IMR-90 (cell line): ENCODE measurements around the gene TDRKH. TPM values are rescaled to one million over a fixed set of nuclear protein-coding genes. Genes with fewer than 3 reads are reported as not detected.

Experiments
- ATAC-seq: fragments of 200-7000 bp; cut with Tn5 transposase; 2 replicates; pipeline ENCODE4 v1.9.1; 2020; ENCODE audit warnings: low read depth, mild to moderate bottlenecking, moderate library complexity
- BruUV-seq: library from RNA; stranded (reverse); fragments of 400-500 nt; replicated peaks from 2 replicates; lab custom pipeline; 2021; lab: Mats Ljungman, UMichigan
- CTCF ChIA-PET: fragments of 300-600 bp; formaldehyde crosslinking; extraction: SDS; loops from one replicate; lab custom pipeline; 2021; ENCODE audit warnings: antibody characterized with exemption; lab: Yijun Ruan, JAX
- POLR2A ChIA-PET: fragments of 300-600 bp; sonication (Branson Sonifier 250); formaldehyde crosslinking; loops from one replicate; lab custom pipeline; 2022; ENCODE audit warnings: antibody characterized with exemption; ENCODE audit not compliant: unreplicated experiment; lab: Charles Lee
- DNase-seq: peaks from one replicate; pipeline ENCODE4 v3.0.0; 2013
- H2AFZ ChIP-seq: replicated peaks from 2 replicates; pipeline ENCODE3; 2013; ENCODE audit warnings: low read length, mild to moderate bottlenecking; ENCODE audit not compliant: poor library complexity
- H2AK5ac ChIP-seq: 2 replicates; pipeline ENCODE4 v1.6.1; 2013; ENCODE audit warnings: low read depth, low read length, inconsistent platforms
- H2AK9ac ChIP-seq: replicated peaks from 2 replicates; pipeline ENCODE3; 2013; ENCODE audit warnings: mild to moderate bottlenecking, low read depth, low read length, moderate library complexity; ENCODE audit not compliant: poor library complexity
- H2BK120ac ChIP-seq: 2 replicates; pipeline ENCODE4 v1.6.1; 2013; ENCODE audit warnings: low read depth, low read length, inconsistent platforms
- H2BK15ac ChIP-seq: 3 replicates; pipeline ENCODE4 v1.6.1; 2013; ENCODE audit warnings: low read depth, low read length, inconsistent platforms
- H2BK20ac ChIP-seq: 2 replicates; pipeline ENCODE4 v1.6.1; 2013; ENCODE audit warnings: low read depth, mild to moderate bottlenecking, inconsistent platforms, low read length, moderate library complexity
- H2BK5ac ChIP-seq: 2 replicates; pipeline ENCODE4 v1.6.1; 2013; ENCODE audit warnings: mild to moderate bottlenecking, low read depth, low read length, inconsistent platforms; ENCODE audit not compliant: poor library complexity, severe bottlenecking
- H3K14ac ChIP-seq: replicated peaks from 2 replicates; pipeline ENCODE4 v1.6.1; 2013; ENCODE audit warnings: low read depth, low read length, inconsistent platforms
- H3K18ac ChIP-seq: 2 replicates; pipeline ENCODE4 v1.6.1; 2013; ENCODE audit warnings: low read depth, low read length, control low read depth
- H3K23ac ChIP-seq: 2 replicates; pipeline ENCODE4 v1.6.1; 2013; ENCODE audit warnings: low read depth, low read length, inconsistent platforms
- H3K27ac ChIP-seq: 2 replicates; pipeline ENCODE4 v1.5.1; 2013; ENCODE audit warnings: mild to moderate bottlenecking, control low read depth, low read length; ENCODE audit not compliant: insufficient read depth
- H3K27me3 ChIP-seq: 2 replicates; pipeline ENCODE4 v1.6.1; 2013; ENCODE audit warnings: low read length; ENCODE audit not compliant: control insufficient read depth, insufficient read depth
- H3K36me3 ChIP-seq: 2 replicates; pipeline ENCODE4 v1.6.1; 2013; ENCODE audit warnings: low read length, mixed read lengths; ENCODE audit not compliant: control insufficient read depth, insufficient read depth
- H3K4ac ChIP-seq: 2 replicates; pipeline ENCODE4 v1.6.1; 2013; ENCODE audit warnings: low read depth, low read length, inconsistent platforms
- H3K4me1 ChIP-seq: 2 replicates; pipeline ENCODE4 v1.6.1; 2013; ENCODE audit warnings: low read length, mixed read lengths; ENCODE audit not compliant: control insufficient read depth, insufficient read depth
- H3K4me2 ChIP-seq: 2 replicates; pipeline ENCODE4 v1.6.1; 2013; ENCODE audit warnings: low read depth, mild to moderate bottlenecking, control low read depth, low read length, moderate library complexity
- H3K4me3 ChIP-seq: 2 replicates; pipeline ENCODE4 v1.5.1; 2013; ENCODE audit warnings: low read depth, mild to moderate bottlenecking, control low read depth, low read length, moderate library complexity; ENCODE audit not compliant: insufficient read depth
- H3K56ac ChIP-seq: 2 replicates; pipeline ENCODE4 v1.6.1; 2013; ENCODE audit warnings: low read length, inconsistent platforms; ENCODE audit not compliant: insufficient read depth; ENCODE audit errors: extremely low read depth
- H3K79me1 ChIP-seq, 2 experiments: 2 replicates each; pipeline ENCODE4 v1.6.1; 2013; ENCODE audit warnings: low read length in 2 of 2, inconsistent platforms in 1 of 2, low read depth in 1 of 2
- H3K9ac ChIP-seq: 2 replicates; pipeline ENCODE4 v1.6.1; 2013; ENCODE audit warnings: low read depth, low read length, control low read depth
- H3K9me1 ChIP-seq: 2 replicates; pipeline ENCODE4 v1.6.1; 2013; ENCODE audit warnings: low read length, inconsistent platforms; ENCODE audit not compliant: insufficient read depth
- H3K9me3 ChIP-seq: 2 replicates; pipeline ENCODE4 v1.6.1; 2013; ENCODE audit warnings: low read length; ENCODE audit not compliant: control insufficient read depth, insufficient read depth
- H4K20me1 ChIP-seq: 2 replicates; pipeline ENCODE4 v1.6.1; 2013; ENCODE audit warnings: low read length, inconsistent platforms; ENCODE audit not compliant: insufficient read depth
- H4K5ac ChIP-seq: 2 replicates; pipeline ENCODE4 v1.6.1; 2013; ENCODE audit warnings: mild to moderate bottlenecking, low read depth, low read length, control low read depth
- H4K8ac ChIP-seq, 2 experiments: 2 replicates each; pipeline ENCODE4 v1.6.1; 2013; ENCODE audit warnings: low read depth in 2 of 2, low read length in 2 of 2, control low read depth in 1 of 2, inconsistent platforms in 1 of 2
- H4K91ac ChIP-seq: 2 replicates; pipeline ENCODE4 v1.6.1; 2013; ENCODE audit warnings: low read depth, low read length, inconsistent platforms; ENCODE audit not compliant: insufficient read depth
- BHLHE40 ChIP-seq: fragments of 150-350 bp; IDR thresholded peaks from 2 replicates; pipeline ENCODE4 v1.6.1; 2016; ENCODE audit warnings: mild to moderate bottlenecking, low read depth, low read length
- CEBPB ChIP-seq: IDR thresholded peaks from 2 replicates; pipeline ENCODE4 v1.6.1; 2012; ENCODE audit warnings: low read depth, low read length, improper control_type of control experiment
- CHD1 ChIP-seq: IDR thresholded peaks from 2 replicates; pipeline ENCODE4 v1.6.1; 2012; ENCODE audit warnings: low read depth, low read length, improper control_type of control experiment
- MAZ ChIP-seq: IDR thresholded peaks from 2 replicates; pipeline ENCODE4 v1.6.1; 2012; ENCODE audit warnings: low read depth, mild to moderate bottlenecking, low read length, improper control_type of control experiment, moderate library complexity, borderline replicate concordance
- MXI1 ChIP-seq: IDR thresholded peaks from 2 replicates; pipeline ENCODE4 v1.6.1; 2012; ENCODE audit warnings: low read depth, mild to moderate bottlenecking, low read length, moderate library complexity, borderline replicate concordance
- NFE2L2 ChIP-seq: fragments of 150-350 bp; IDR thresholded peaks from 2 replicates; pipeline ENCODE4 v1.6.1; 2016; ENCODE audit warnings: low read depth, mild to moderate bottlenecking, low read length
- POLR2A ChIP-seq: IDR thresholded peaks from 2 replicates; pipeline ENCODE4 v1.6.1; 2012; ENCODE audit warnings: mild to moderate bottlenecking, low read depth, low read length
- RAD21 ChIP-seq: IDR thresholded peaks from 2 replicates; pipeline ENCODE4 v1.6.1; 2012; ENCODE audit warnings: low read length, improper control_type of control experiment
- RCOR1 ChIP-seq: IDR thresholded peaks from 2 replicates; pipeline ENCODE4 v1.6.1; 2012; ENCODE audit warnings: mild to moderate bottlenecking, low read length, improper control_type of control experiment; ENCODE audit not compliant: insufficient replicate concordance
- RFX5 ChIP-seq: IDR thresholded peaks from 2 replicates; pipeline ENCODE4 v1.8.0; 2012; ENCODE audit warnings: low read depth, mild to moderate bottlenecking, low read length, moderate library complexity
- SMC3 ChIP-seq: fragments of 150-350 bp; IDR thresholded peaks from 2 replicates; pipeline ENCODE4 v1.6.1; 2016; ENCODE audit warnings: low read depth, mild to moderate bottlenecking, antibody characterized with exemption, low read length, moderate library complexity
- WGBS, 2 experiments: methylation state at CpG; one replicate each; pipeline versions ENCODE4 v1.1.5 to v1.1.7; 2013; ENCODE audit warnings: missing lambda C conversion rate in 2 of 2; ENCODE audit not compliant: insufficient read length in 1 of 2; ENCODE audit errors: extremely low coverage in 2 of 2; 5-methylcytosine and 5-hydroxymethylcytosine counted together
- dilution Hi-C: fragments of 300-500 bp; cut with HindIII; formaldehyde crosslinking; loops from one replicate; pipeline ENCODE4 v1.14.3; 2018; ENCODE audit warnings: low sequenced_read_pairs; ENCODE audit not compliant: unreplicated experiment
- in situ Hi-C: fragments of 300-500 bp; cut with MboI; formaldehyde crosslinking; loops from 3 replicates; pipeline ENCODE4 v1.14.3; 2019; ENCODE audit warnings: low sequenced_read_pairs, inconsistent platforms, mixed read lengths
- intact Hi-C: fragments of 100-400 bp; cut with micrococcal nuclease; formaldehyde crosslinking; loops from 2 replicates; pipeline ENCODE4 v1.10.0; 2022
- polyA plus RNA-seq, 3 experiments: library from polyadenylated mRNA; depleted of rRNA; stranded (reverse); fragments of >200 nt; gene quantifications; 2 replicates each; pipeline ENCODE4 v1.2.3, GENCODE V29; 2012; ENCODE audit warnings: low replicate concordance in 1 of 3
- total RNA-seq: library from RNA; depleted of rRNA; stranded (reverse); fragments of >200 nt; gene quantifications from 2 replicates; pipeline ENCODE4 v1.2.3, GENCODE V29; 2012
- TF ChIP-seq, protein P1 (sequence below): conservative IDR thresholded peaks from 2 replicates; pipeline ENCODE4 v1.5.1; 2012; ENCODE audit warnings: mild to moderate bottlenecking, low read depth, low read length, improper control_type of control experiment
- TF ChIP-seq, protein P2 (sequence below): fragments of 150-350 bp; IDR thresholded peaks from 2 replicates; pipeline ENCODE4 v1.6.1; 2017; ENCODE audit warnings: mild to moderate bottlenecking, antibody characterized with exemption, low read length, low read depth

The TDRKH gene
- total and polyA plus RNA-seq, 2 of the 4 experiments (the other 2 are of a cell fraction), result 1.2 to 2.2 TPM

DNA sequence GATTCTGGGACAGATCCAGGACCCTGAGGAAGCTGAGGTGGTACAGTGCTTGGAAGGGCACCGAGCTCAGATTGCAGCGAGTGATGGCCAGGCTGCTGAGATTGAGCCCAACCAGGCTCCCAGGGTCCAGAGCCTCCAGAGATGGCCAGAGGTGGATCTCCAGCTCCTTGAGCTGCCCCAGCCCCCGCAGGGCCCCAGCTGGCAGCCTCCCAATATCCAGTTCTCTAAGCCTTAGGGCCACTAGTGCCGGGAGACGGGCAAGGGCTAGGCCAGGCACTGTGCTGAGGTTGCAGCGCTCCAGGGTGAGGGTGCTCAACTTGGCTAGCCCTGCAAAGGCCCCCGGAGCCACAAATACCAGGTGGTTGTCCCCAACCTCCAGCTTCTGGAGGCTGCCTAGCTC, 11.5 kb upstream of the TDRKH start:
- no peak for TF ChIP-seq POLR2A
- TF ChIP-seq, protein P1, sequence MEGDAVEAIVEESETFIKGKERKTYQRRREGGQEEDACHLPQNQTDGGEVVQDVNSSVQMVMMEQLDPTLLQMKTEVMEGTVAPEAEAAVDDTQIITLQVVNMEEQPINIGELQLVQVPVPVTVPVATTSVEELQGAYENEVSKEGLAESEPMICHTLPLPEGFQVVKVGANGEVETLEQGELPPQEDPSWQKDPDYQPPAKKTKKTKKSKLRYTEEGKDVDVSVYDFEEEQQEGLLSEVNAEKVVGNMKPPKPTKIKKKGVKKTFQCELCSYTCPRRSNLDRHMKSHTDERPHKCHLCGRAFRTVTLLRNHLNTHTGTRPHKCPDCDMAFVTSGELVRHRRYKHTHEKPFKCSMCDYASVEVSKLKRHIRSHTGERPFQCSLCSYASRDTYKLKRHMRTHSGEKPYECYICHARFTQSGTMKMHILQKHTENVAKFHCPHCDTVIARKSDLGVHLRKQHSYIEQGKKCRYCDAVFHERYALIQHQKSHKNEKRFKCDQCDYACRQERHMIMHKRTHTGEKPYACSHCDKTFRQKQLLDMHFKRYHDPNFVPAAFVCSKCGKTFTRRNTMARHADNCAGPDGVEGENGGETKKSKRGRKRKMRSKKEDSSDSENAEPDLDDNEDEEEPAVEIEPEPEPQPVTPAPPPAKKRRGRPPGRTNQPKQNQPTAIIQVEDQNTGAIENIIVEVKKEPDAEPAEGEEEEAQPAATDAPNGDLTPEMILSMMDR, result no peak
- no peak for TF ChIP-seq SMC3
- no peak for TF ChIP-seq MXI1
- no peak for TF ChIP-seq BHLHE40
- TF ChIP-seq RCOR1, result no peak
- no peak for TF ChIP-seq NFE2L2
- TF ChIP-seq MAZ, result no peak
- TF ChIP-seq CEBPB, result no peak
- no peak for TF ChIP-seq RFX5
- TF ChIP-seq CHD1, result no peak
- TF ChIP-seq RAD21, result no peak
- TF ChIP-seq, protein P2, sequence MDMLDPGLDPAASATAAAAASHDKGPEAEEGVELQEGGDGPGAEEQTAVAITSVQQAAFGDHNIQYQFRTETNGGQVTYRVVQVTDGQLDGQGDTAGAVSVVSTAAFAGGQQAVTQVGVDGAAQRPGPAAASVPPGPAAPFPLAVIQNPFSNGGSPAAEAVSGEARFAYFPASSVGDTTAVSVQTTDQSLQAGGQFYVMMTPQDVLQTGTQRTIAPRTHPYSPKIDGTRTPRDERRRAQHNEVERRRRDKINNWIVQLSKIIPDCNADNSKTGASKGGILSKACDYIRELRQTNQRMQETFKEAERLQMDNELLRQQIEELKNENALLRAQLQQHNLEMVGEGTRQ, result no peak
- no peak overlapping the region for H3K56ac ChIP-seq
- no peak overlapping the region for H2BK5ac ChIP-seq
- no peak overlapping the region for H2BK20ac ChIP-seq
- ChIA-PET POLR2A (no interaction called here), CTCF (no interaction called here)
- H3K9me3 ChIP-seq, result no peaks in the 10 kb centered on the region
- no peak overlapping the region for H4K5ac ChIP-seq
- no peak overlapping the region for H3K4me2 ChIP-seq
- no peak overlapping the region for H2BK120ac ChIP-seq
- no peak overlapping the region for H2AFZ ChIP-seq
- no peak overlapping the region for H3K4me3 ChIP-seq
- no peaks in the 10 kb centered on the region for H4K20me1 ChIP-seq
- H2AK9ac ChIP-seq, result no peak overlapping the region
- no peak overlapping the region for H2AK5ac ChIP-seq
- H3K27ac ChIP-seq, result no peak overlapping the region
- H3K14ac ChIP-seq, result no peak overlapping the region
- H4K91ac ChIP-seq, result no peak overlapping the region
- dilution Hi-C loops, result no loop called here
- no peak overlapping the region for H3K23ac ChIP-seq
- no peaks in the 10 kb centered on the region for H3K79me1 ChIP-seq
- no peak overlapping the region for H3K9ac ChIP-seq
- no peak for DNase-seq
- H2BK15ac ChIP-seq, result no peak overlapping the region
- H4K8ac ChIP-seq, result no peak overlapping the region
- H3K36me3 ChIP-seq, result no peaks in the 10 kb centered on the region
- no TSS peak for BruUV-seq
- ATAC-seq, result no peak
- no peak overlapping the region for H3K4ac ChIP-seq
- in situ Hi-C loops, result no loop called here
- H3K27me3 ChIP-seq, result peaks cover 86% of the 10 kb centered on the region
- intact Hi-C loops, result no loop called here
- H3K18ac ChIP-seq, result no peak overlapping the region
- no peaks in the 10 kb centered on the region for H3K9me1 ChIP-seq
- WGBS, 2 experiments, result 83% methylated on average over 1 of the region's 7 CpGs; no CpG with 5 or more reads in 1 of the 2 experiments
- no peaks in the 10 kb centered on the region for H3K4me1 ChIP-seq
